ENCODE results near the gene CTIF.
A peak's percentile ranks its signal among the peaks of the same experiment; 100 is the strongest.

CTIF gene

DNA sequence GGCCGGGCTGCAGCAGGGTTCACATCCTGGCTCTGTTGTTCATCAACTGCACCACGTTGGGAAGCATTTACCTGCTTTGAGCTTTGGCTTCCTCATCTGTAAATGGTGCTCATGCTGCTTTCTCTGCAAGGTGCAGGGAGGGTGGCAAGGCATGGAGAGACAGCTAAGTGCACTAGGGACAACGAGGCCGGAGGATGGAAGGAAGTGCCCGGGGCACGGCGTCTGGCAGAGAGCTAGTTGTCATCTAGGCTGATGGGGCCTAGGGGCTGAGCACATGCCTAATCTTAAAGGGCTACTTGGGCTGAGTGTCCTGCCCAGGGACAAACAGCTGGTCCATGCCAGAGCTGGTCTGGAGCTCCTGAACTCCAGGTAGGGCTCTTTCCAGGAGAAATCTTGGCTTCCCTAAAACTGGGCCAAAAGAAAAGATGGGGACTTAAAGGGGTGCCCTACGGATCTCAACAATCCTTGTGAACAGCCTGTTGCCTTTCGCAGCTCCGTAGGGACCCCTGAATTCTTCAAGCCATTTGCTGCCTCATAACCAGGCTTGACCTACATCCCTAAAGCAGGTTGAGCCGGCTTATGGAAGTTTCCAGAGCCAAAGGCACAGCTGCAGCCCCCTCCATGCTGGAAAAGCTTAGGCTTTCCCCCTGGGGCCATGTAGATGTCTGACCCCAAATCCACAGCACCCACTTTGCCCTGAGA, 281.1 kb downstream of the CTIF start:
- FAIRE-seq (no peak), DNase-seq (ENCODE audit: insufficient read length, low spot score) (no peak)
- TF ChIP-seq, protein P1, sequence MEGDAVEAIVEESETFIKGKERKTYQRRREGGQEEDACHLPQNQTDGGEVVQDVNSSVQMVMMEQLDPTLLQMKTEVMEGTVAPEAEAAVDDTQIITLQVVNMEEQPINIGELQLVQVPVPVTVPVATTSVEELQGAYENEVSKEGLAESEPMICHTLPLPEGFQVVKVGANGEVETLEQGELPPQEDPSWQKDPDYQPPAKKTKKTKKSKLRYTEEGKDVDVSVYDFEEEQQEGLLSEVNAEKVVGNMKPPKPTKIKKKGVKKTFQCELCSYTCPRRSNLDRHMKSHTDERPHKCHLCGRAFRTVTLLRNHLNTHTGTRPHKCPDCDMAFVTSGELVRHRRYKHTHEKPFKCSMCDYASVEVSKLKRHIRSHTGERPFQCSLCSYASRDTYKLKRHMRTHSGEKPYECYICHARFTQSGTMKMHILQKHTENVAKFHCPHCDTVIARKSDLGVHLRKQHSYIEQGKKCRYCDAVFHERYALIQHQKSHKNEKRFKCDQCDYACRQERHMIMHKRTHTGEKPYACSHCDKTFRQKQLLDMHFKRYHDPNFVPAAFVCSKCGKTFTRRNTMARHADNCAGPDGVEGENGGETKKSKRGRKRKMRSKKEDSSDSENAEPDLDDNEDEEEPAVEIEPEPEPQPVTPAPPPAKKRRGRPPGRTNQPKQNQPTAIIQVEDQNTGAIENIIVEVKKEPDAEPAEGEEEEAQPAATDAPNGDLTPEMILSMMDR (IDR thresholded peaks at IDR 0.05; ENCODE audit: insufficient read depth, missing control alignments) = no peak

DNA sequence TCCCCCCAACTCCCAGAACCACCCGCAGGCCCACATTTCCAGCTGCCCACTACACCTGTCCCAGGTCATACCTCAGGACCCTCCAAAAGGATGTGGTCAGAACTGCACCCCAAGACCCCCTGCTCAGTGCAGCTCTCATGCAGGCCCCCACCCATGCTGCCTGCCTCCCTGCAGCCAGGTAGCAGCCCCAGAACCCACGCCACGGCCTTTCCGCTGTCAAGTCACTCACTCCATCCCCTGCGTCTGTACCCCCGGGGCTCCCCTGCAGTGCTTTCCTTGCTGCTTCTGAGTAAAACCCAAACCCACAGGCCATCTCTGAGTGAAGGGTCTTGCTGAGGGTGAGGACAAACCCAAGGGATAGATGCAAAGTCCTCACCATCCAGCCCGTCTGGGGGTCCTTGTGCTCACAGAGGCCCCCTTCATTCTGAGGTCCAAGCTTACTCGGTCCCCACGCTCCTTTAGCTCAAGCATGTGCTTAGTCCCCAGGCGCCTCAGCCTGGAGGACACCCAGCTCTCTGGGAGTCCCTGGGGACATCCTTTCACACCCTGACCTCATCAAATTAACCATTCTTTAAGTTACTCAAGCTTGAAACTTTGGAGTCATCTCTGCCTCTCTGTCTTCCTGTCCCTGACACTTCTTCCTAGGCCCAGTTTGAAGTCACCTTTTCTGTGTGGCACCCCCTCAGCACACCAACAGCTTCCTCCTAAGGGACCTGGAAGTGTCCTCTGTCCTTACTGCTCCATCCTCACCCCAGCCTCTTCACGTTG, 281.8 kb downstream of the CTIF start:
- TF ChIP-seq, protein P1 (IDR thresholded peaks at IDR 0.05; ENCODE audit: insufficient read depth, missing control alignments) = no peak
- no peak for FAIRE-seq
- no peak for DNase-seq (ENCODE audit: insufficient read length, low spot score)

DNA sequence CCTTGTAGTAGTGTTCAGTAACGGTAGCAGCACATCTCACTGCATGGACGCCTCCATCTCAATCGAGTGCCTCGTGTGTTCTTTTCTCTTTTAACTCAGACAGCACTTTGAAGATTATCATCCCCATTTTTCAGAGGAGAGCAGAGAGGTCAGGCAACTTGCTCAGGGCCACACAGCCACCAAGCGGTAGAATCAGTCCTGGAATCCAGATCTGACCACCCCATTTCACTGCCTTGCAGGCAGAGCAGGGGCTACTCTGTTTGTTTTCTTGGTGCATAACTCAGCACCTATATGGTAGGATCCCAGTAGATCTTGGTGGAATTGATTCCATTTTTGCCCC, 282.4 kb downstream of the CTIF start:
- TF ChIP-seq, protein P1 (IDR thresholded peaks at IDR 0.05; ENCODE audit: insufficient read depth, missing control alignments) = no peak
- FAIRE-seq (no peak), DNase-seq (ENCODE audit: insufficient read length, low spot score) (no peak)

DNA sequence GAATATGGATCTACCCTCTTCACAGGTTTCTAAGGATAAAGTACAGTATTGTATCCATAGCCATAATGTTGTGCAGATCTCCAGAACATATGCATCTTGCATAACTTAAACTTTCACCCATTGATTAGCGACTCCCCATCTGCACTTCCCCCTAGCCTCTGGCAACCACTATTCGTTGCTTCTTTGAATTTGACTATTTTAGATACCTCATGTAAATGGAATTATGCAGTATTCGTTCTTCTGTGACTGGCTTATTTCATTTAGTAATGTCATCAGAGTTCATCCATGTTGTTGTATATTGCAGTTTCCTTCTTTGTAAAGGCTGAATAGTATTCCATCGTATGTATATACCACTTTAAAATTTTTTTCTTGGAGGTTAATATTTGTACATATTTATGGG, 283.0 kb downstream of the CTIF start:
- FAIRE-seq (peak; percentile 38), DNase-seq (ENCODE audit: insufficient read length, low spot score) (no peak)
- TF ChIP-seq, protein P1 (IDR thresholded peaks at IDR 0.05; ENCODE audit: insufficient read depth, missing control alignments) = no peak

DNA sequence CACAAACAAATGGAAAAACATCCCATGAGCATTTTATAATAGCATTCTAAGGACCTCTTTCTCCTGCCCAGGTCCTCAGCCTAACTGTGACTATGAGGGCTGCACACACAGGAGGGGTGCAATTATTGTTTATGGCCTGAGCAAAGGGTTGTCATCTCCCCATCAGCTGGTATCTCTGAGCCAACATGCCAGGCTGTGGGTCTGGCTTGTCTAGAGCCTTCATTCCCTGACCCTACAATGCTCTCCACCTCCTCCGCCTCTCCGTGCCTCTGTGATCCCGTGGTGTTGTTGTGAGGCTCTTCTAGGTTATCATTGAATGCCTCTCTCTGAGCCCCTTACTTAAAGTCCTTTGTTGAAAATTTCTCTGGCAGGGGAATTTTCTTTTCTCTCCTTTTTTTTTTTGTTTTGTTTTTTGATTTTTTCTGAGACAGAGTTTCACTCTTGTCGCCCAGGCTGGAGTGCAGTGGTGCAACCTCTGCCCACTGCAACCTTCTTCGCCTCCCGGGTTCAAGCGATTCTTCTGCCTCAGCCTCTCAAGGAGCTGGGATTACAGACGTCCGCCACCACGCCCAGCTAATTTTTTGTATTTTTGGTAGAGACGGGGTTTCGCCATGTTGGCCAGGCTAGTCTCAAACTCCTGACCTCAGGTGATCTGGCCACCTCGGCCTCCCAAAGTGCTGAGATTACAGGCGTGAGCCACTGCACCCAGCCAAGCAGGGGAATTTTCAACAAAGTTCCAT, 285.6 kb downstream of the CTIF start:
- FAIRE-seq = no peak
- no peak for DNase-seq (ENCODE audit: insufficient read length, low spot score)
- TF ChIP-seq, protein P1 (IDR thresholded peaks at IDR 0.05; ENCODE audit: insufficient read depth, missing control alignments) = no peak

DNA sequence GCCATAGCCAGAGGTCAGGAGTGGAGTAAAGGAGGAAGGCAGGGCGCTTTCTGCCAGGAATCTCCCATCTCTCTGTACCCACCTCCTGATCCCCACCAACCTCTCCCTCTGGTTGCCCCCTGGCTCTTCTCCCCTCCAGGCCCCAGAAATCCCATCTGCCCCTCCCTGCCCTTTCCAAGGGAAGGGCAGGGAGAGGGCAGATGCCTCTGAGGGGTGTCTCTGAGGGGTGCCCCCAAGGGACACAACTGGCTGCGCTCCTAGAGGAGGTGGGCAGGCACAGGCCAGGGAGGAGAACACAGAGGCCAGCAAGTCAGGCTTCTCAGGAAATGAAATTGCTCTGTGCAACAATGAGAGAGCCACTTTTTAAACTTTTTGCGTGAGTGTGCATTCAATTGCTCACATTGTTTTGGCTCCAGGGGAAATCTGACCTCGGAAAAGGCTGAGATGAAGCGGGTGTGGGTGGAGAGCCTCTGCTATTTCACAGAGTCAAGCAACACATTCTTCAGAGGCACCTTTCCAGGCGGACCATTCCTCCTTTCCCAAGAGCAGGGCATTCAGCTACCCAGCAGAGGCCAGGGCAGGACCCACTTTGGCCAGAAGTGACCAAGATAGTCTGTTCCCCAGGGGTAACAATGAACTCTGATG, 286.4 kb downstream of the CTIF start:
- DNase-seq (ENCODE audit: insufficient read length, low spot score) = no peak
- TF ChIP-seq, protein P1 (IDR thresholded peaks at IDR 0.05; ENCODE audit: insufficient read depth, missing control alignments) = no peak
- FAIRE-seq = no peak
